Jurkat, Clone E6-1 (cell line): ENCODE measurements around the gene HNRNPH3. TPM values are rescaled to one million over a fixed set of nuclear protein-coding genes. Genes with fewer than 3 reads are reported as not detected.
"Not testable (repeated sequence)": the region's sequence is repeated elsewhere in the genome, so short reads cannot be mapped to it uniquely, and the experiment has no call there.

Experiments
- DNase-seq: peaks from one replicate; pipeline ENCODE4 v3.0.0-alpha.2; 2011; ENCODE audit warnings: low read depth, low spot score
- H3K4me3 ChIP-seq: 2 replicates; pipeline ENCODE4 v1.5.1; 2011; ENCODE audit warnings: mild to moderate bottlenecking, low read length, control low read depth, moderate library complexity
- polyA plus RNA-seq: library from polyadenylated mRNA; unstranded; fragments of >200 nt; gene quantifications from one replicate; pipeline ENCODE4 v1.2.1, GENCODE V29; 2012; ENCODE audit warnings: missing spikeins; ENCODE audit not compliant: insufficient read length, insufficient read depth

HNRNPH3 gene
- polyA plus RNA-seq, result 470 TPM

GRCh38 chr10:68331455-68332258 is at the start of gene HNRNPH3:
Gene HNRNPH3 (plus strand): TSS chr10:68332064. CDS start chr10:68337222, 5,158 bp downstream.
- H3K4me3 ChIP-seq, result peak within 1 kb of the TSS; percentile 90
- DNase-seq, result peak; percentile 96

GRCh38 chr10:68284062-68285001 is 47.5 kb upstream of the HNRNPH3 start:
- DNase-seq, result no peak
- H3K4me3 ChIP-seq, result no peak overlapping the region

DNA sequence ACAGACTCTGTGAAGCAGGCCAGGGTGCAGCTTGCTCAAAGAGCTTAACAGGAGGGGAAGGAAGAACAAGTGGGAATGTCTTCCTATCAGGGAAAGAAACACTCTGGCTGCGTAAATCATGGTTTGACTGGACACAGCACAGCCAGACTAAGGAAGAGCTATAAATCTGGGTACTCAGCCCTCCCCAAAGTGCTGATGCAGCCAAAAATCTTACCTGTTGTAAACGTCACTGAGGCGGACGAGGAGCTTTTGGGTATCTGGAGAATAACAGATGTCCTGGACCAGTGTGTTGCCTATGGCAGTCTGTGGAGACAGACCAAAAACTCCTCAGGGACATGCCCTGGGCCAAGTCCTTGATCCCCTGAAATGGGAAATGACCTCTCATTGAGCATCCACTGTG is 43.1 kb upstream of the HNRNPH3 start:
- DNase-seq, result no peak

DNA sequence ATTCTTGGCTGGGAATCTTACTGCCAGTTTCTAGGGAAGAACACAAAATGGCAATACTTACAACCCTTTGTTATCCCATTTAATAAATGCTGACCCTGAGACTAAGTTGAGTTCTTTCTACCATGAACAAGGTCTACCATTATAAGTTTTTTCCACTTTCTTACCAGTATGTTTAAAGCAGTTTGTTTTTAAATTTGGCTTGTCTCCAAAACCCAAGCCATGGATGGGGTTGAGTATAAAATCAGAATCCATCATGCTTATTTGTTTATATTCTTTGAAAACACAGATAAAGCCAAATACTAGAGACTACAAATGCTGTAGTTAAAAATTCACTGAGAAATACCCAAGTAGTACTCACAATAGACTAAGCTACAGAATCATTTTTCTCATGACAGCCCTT is 41.1 kb upstream of the HNRNPH3 start:
- no peak for DNase-seq
- H3K4me3 ChIP-seq, result no peak overlapping the region

More for the DNA sequence above, 43.1 kb upstream of the HNRNPH3 start:
- H3K4me3 ChIP-seq, result no peak overlapping the region

DNA sequence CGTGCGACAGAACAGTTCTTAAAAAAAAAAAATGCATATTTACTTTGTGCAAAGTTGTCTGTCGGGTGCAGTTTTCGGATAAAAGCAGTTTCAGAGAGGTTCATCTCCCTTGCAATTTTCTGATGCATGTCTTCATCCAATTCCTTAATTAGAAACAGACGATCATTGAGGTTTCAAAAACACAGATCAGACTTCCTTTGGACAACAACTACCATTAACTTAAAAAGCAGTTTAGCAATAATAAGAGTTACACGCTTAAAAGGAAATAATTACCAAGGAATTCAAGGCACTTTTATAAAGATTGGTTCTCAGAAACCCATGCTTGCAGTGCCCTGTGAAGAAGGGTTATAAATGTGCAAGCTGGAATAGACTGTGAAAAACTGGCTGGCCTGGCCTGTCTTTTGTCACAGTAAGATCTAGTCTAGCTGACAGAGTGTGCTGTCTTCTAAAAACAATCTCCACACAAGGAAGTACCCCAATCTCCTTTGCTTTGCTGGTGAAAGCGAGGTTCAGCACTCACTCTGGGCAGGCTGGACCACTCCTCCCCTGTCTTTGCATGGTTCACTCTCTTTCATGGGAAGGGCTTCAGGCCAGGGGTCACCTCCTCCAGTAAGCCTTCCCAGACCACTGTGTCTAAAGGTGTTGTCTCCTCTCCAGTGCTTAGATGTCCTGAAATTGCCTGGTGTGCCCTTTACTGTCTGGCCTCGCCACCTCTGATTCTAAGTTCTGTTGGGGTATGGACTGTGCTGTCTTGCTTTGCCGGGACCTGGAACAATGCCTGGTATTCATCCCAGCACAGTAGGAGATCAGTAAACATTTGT is 34.8 kb upstream of the HNRNPH3 start:
- no peak for DNase-seq
- H3K4me3 ChIP-seq, result no peak overlapping the region

- no peak for DNase-seq
Measured at GRCh38 chr10:68301301-68301700, 30.6 kb upstream of the HNRNPH3 start.

GRCh38 chr10:68301790-68302502 is 29.9 kb upstream of the HNRNPH3 start:
- peak; percentile 24 for DNase-seq
- H3K4me3 ChIP-seq, result no peak overlapping the region

More at GRCh38 chr10:68301301-68301700, 30.6 kb upstream of the HNRNPH3 start:
- no peak overlapping the region for H3K4me3 ChIP-seq

- H3K4me3 ChIP-seq, result no peak overlapping the region
- DNase-seq, result no peak
Measured at GRCh38 chr10:68302503-68302823, 29.4 kb upstream of the HNRNPH3 start.

DNA sequence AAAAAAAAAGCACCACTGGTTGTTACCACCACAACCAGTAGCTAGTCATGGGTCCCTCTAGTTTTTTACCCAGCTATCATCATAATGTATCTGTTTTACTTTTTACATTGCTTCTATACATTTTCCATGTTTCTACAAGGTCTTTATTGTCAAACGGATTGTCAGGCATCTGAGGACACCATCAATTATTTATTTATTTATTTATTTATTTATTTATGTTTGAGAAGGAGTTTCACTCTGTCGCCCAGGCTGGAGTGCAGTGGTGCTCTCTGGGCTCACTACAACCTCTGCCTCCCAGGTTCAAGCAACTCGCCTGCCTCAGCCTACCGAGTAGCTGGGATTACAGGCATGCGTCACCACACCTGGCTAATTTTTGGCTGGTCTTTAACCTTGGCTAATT is 29.0 kb upstream of the HNRNPH3 start:
- H3K4me3 ChIP-seq, result no peak overlapping the region
- DNase-seq, result no peak

- H3K4me3 ChIP-seq, result no peak overlapping the region
- no peak for DNase-seq
Measured at GRCh38 chr10:68303849-68304412, 27.9 kb upstream of the HNRNPH3 start.

- no peak overlapping the region for H3K4me3 ChIP-seq
- no peak for DNase-seq
Measured at GRCh38 chr10:68305854-68306253, 26.0 kb upstream of the HNRNPH3 start.

GRCh38 chr10:68310531-68310930 is 21.3 kb upstream of the HNRNPH3 start:
- DNase-seq, result no peak
- no peak overlapping the region for H3K4me3 ChIP-seq

GRCh38 chr10:68314930-68315329 is 16.9 kb upstream of the HNRNPH3 start:
- not testable (repeated sequence) for H3K4me3 ChIP-seq, DNase-seq

GRCh38 chr10:68315582-68315981 is 16.3 kb upstream of the HNRNPH3 start:
- H3K4me3 ChIP-seq, result no peak overlapping the region
- DNase-seq, result no peak

GRCh38 chr10:68318331-68319059 is 13.4 kb upstream of the HNRNPH3 start:
- no peak overlapping the region for H3K4me3 ChIP-seq
- no peak for DNase-seq

GRCh38 chr10:68324396-68324795 is 7.5 kb upstream of the HNRNPH3 start:
- H3K4me3 ChIP-seq, DNase-seq: not testable (repeated sequence)

DNA sequence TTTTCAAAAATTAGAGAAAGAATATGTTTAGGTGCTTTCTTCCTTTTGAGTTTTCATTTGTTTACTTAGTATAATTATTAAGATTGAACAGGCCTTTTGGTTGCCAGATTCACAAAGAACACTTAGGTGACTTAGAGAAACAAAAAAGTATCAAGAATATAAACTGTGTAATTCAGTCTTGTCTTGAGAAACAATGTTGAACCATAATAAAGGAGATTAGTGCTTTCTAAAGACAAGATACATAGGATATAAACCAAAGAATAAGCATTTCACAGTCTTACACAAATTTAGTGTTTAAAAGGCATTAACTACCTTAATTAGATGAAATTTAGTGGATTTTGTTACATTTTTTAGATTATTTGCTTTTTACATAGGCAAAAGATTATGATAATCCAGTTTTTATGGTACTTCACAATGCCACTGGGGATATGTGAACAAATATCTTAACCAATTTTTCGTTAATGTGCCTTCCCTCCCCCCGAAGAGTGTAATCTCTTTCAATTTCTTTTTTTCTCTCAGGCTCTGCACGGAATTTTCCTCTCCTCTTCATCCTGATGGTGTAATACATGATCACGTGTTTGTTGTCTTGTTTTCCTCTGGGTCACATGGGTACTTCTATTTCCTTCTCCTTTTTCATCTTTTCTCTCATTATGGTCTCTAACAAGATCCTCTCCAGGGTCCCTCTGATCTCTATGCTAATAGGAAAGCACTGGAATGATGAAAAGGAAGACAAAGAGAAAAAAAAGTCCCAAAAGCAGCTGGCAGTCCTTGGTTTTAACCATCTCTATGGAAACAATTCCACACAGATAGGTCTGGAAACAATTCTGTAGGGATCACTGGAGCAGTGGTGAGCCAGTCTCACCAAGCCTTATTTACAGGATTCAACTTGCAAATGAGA is 3.7 kb upstream of the HNRNPH3 start:
- DNase-seq, result no peak

More for the DNA sequence above, 3.7 kb upstream of the HNRNPH3 start:
- no peak overlapping the region for H3K4me3 ChIP-seq
